ENCODE data around the gene KCNJ6. TPM values are rescaled to one million over a fixed set of nuclear protein-coding genes. Genes with fewer than 3 reads are reported as not detected.

The KCNJ6 gene
- total RNA-seq, 2 donors from 2014 or later: not detected

DNA sequence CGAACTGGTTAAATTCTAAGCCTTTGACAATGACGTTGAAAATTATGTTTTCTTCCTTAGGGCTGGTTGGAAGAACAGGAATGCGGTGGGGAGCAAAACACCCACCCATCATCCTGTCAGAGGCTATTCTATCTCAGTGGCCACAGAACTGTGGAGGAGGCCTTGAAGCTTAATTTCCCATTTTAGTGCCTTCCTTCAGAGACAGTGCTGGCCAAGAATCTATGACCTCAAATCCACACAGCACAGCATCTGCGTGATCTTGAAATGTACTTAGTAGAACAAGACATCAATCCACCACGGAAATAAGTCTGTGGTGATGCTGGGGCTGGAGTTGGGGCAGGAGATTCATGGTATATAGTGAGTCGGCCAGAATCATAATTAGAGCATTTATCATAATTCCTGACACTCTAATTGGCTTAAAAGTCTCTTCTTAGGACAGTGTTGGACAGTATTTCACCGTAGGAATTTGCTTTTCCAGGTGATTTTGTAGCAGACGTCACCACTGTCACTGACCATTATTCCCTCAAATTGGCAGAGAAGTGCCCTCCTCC is 113.1 kb downstream of the KCNJ6 start:
- TF ChIP-seq, protein P1, sequence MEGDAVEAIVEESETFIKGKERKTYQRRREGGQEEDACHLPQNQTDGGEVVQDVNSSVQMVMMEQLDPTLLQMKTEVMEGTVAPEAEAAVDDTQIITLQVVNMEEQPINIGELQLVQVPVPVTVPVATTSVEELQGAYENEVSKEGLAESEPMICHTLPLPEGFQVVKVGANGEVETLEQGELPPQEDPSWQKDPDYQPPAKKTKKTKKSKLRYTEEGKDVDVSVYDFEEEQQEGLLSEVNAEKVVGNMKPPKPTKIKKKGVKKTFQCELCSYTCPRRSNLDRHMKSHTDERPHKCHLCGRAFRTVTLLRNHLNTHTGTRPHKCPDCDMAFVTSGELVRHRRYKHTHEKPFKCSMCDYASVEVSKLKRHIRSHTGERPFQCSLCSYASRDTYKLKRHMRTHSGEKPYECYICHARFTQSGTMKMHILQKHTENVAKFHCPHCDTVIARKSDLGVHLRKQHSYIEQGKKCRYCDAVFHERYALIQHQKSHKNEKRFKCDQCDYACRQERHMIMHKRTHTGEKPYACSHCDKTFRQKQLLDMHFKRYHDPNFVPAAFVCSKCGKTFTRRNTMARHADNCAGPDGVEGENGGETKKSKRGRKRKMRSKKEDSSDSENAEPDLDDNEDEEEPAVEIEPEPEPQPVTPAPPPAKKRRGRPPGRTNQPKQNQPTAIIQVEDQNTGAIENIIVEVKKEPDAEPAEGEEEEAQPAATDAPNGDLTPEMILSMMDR (IDR thresholded peaks at IDR 0.05): no peak
- H3K27me3 ChIP-seq: no peaks in the 10 kb centered on the region
- H3K9me3 ChIP-seq: peaks cover 0 to 8% of the 10 kb centered on the region in 2 donors
- no peaks in the 10 kb centered on the region for H3K36me3 ChIP-seq
- no peak for DNase-seq (ENCODE audit: low spot score)
- H3K27ac ChIP-seq: no peak overlapping the region
- H3K4me3 ChIP-seq: no peak overlapping the region
- no peaks in the 10 kb centered on the region for H3K4me1 ChIP-seq

DNA sequence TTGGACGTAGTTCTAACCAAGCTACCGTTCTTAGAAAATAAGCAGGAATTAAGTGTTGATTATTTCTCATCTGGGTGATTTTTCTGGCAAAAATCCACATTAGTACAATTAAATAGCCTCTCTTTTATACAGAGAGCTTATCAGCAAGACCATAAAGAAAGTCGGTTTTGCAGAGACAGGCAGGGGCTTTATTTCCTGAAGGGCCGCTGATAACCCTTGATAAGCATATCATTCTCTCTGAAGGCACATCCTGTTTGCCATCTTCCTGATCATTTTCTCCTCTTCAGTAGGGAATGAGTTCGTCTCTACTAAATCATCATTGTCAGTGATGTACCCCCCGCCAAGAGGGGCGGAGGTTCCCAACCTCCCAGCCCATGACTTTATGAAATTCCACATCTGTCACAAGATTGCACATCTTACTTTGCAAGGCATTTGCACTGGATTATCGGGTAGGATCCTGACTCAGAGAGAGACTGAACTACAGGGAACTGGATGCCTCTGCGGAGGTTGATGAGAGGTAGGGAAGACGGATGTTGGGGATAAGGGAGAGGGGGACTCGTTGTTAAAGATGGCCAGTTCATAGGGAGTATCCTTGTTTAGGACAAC is 115.7 kb downstream of the KCNJ6 start:
- no peak for DNase-seq (ENCODE audit: low spot score)
- no peak overlapping the region for H3K27ac ChIP-seq
- H3K9me3 ChIP-seq: peaks cover 0 to 11% of the 10 kb centered on the region in 2 donors
- no peaks in the 10 kb centered on the region for H3K36me3 ChIP-seq
- H3K4me3 ChIP-seq: no peak overlapping the region
- H3K4me1 ChIP-seq: no peaks in the 10 kb centered on the region
- no peaks in the 10 kb centered on the region for H3K27me3 ChIP-seq
- TF ChIP-seq, protein P1 (IDR thresholded peaks at IDR 0.05): no peak

DNA sequence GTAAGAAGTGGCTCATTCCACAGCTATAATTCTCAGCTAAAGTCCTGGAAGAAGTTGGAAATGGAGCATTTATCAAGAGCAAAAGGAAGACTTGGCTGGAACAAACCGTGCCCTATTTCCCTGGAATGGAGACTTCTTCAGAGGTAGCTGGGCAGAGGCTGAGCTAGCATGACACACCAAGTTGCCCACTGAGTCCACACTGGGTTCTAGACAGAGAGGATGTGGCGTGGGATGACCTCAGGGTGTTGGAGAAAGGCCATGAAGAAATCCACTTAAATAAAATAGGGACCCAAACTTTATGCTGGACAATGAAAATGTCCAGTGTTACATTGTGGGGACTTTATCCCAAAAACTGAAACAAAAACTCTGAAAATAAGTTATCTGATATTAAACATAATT is 116.2 kb downstream of the KCNJ6 start:
- H3K27me3 ChIP-seq: no peaks in the 10 kb centered on the region
- no peak overlapping the region for H3K4me3 ChIP-seq
- no peak overlapping the region for H3K27ac ChIP-seq
- no peaks in the 10 kb centered on the region for H3K36me3 ChIP-seq
- H3K4me1 ChIP-seq: no peaks in the 10 kb centered on the region
- TF ChIP-seq, protein P1 (IDR thresholded peaks at IDR 0.05): no peak
- peaks cover 0 to 11% of the 10 kb centered on the region in 2 donors for H3K9me3 ChIP-seq
- DNase-seq (ENCODE audit: low spot score): no peak

DNA sequence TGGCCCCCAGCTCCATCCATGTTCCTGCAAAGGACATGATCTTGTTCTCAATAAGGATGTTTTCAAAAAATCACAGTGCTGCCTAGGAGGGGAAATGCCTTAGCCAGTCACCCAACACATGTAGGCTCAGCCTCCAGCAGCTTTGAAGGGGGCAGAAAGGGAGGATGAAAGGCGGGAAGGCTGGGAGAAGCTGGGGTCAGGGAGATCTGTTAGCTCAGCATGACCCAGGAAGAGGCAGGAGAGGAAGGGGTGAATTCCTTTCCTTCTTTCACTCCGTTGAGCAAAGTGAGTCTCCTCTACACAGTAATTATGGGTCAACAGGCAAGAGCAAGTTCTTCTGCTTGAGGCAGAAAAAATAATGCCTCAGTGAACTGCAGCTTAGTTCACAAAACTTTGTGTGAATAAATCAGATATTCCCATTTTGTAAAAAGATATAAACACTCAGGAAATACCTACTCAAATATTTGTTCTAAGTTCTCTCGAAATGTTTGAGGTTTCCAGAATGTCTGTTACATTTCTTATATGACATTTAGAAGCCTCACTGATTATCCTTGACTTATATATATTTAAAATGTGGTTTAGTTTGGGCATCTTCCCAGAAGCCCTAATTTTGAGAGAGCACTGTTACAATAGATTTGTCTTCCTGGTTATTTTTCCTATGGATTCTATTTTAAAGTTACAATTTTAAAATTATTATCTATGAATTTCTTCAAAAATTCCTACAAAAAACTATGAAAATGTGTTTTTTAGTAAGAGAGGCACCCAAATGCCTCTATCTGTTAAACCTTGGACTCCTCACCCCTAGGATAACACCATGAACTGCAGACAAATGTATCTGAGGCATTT is 116.8 kb downstream of the KCNJ6 start:
- no peaks in the 10 kb centered on the region for H3K27me3 ChIP-seq
- H3K4me3 ChIP-seq: no peak overlapping the region
- no peak for DNase-seq (ENCODE audit: low spot score)
- TF ChIP-seq, protein P1 (IDR thresholded peaks at IDR 0.05): no peak
- H3K9me3 ChIP-seq: peaks cover 0 to 5% of the 10 kb centered on the region in 2 donors
- no peak overlapping the region for H3K27ac ChIP-seq
- no peaks in the 10 kb centered on the region for H3K36me3 ChIP-seq
- H3K4me1 ChIP-seq: no peaks in the 10 kb centered on the region

GRCh38 chr21:37797403-37797802 is 118.9 kb downstream of the KCNJ6 start:
- Histone ChIP-seq H3K4me3 (no peak overlapping the region), H3K27me3 (no peaks in the 10 kb centered on the region), H3K27ac (no peak overlapping the region), H3K4me1 (no peaks in the 10 kb centered on the region), H3K36me3 (no peaks in the 10 kb centered on the region), H3K9me3 (peaks cover 0 to 3% of the 10 kb centered on the region in 2 donors)
- TF ChIP-seq, protein P1 (IDR thresholded peaks at IDR 0.05): no peak
- DNase-seq (ENCODE audit: low spot score): no peak

All from right atrium auricular region (tissue), 2 donors.